ENCODE measurements around the gene GPR52. TPM values are rescaled to one million over a fixed set of nuclear protein-coding genes. Genes with fewer than 3 reads are reported as not detected.
"Not testable (repeated sequence)": the region's sequence is repeated elsewhere in the genome, so short reads cannot be mapped to it uniquely, and the experiment has no call there.

Gene GPR52, protein sequence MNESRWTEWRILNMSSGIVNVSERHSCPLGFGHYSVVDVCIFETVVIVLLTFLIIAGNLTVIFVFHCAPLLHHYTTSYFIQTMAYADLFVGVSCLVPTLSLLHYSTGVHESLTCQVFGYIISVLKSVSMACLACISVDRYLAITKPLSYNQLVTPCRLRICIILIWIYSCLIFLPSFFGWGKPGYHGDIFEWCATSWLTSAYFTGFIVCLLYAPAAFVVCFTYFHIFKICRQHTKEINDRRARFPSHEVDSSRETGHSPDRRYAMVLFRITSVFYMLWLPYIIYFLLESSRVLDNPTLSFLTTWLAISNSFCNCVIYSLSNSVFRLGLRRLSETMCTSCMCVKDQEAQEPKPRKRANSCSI
- 10 to 100 TPM in 1 of 2 donors, 1 to 10 TPM in 1; 4.4 to 15.3 TPM for total RNA-seq

DNA sequence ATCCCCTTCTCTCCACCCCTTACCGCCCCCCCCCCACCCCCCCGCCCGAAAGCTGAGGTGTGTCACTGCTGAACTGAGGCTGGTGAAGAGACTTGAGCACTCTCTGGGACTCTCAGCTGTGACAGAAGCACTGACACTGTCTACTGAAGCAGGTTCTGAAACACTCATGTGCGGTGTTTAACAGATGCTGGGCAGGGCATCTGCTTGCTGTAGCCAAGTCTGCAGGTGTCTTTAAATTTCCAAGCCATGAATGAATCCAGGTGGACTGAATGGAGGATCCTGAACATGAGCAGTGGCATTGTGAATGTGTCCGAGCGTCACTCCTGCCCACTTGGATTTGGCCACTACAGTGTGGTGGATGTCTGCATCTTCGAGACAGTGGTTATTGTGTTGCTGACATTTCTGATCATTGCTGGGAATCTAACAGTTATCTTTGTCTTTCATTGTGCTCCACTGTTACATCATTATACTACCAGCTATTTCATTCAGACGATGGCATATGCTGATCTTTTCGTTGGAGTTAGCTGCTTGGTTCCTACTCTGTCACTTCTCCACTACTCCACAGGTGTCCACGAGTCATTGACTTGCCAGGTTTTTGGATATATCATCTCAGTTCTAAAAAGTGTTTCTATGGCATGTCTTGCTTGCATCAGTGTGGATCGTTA is at the start of gene GPR52:
Gene GPR52, plus strand, starts transcription at position 99 of the 665 bp plus-strand sequence. Its CDS starts 148 bp downstream, at position 247.
- DNase-seq (ENCODE audit: low spot score) (no peak), ATAC-seq (no peak)
- Mint-ChIP-seq H3K4me1 (ENCODE audit: low read depth in 2 of 2) (peaks cover 9 to 13% of the 10 kb centered on the region in 2 donors), H3K4me3 (no peak within 1 kb of the TSS), H3K9me3 (no peaks in the 10 kb centered on the region), H3K27ac (no peak within 1 kb of the TSS), H3K36me3 (no peaks in the 10 kb centered on the region), H3K27me3 (no peaks in the 10 kb centered on the region)

DNA sequence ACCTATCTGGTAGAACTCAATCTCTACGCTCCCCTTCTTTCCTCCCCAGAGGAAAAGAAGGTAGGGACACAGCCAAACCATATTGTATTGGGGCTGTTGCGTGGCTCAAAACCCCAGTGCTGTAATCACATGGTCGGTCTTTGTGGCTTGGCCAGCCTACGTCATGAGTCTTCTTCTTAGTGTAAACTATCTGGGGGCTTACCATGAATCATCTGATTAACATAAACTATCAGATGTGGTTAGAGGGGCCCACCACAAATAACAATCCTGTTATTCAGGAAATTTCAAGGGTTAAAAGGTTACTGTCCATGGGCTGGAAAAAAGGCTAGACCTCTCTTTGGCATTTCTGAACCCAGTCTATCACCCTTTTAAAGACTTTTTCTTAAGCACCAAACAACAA is 49.5 kb upstream of the GPR52 start:
- ATAC-seq (peak; percentile 45 to 74), DNase-seq (ENCODE audit: low spot score) (no peak)
- H3K27me3 Mint-ChIP-seq = no peaks in the 10 kb centered on the region
- no peaks in the 10 kb centered on the region for H3K9me3 Mint-ChIP-seq
- H3K27ac Mint-ChIP-seq = no peak overlapping the region
- H3K36me3 Mint-ChIP-seq = no peaks in the 10 kb centered on the region
- no peak overlapping the region for H3K4me3 Mint-ChIP-seq
- peaks cover 15 to 21% of the 10 kb centered on the region in 2 donors for H3K4me1 Mint-ChIP-seq (ENCODE audit: low read depth in 2 of 2)

DNA sequence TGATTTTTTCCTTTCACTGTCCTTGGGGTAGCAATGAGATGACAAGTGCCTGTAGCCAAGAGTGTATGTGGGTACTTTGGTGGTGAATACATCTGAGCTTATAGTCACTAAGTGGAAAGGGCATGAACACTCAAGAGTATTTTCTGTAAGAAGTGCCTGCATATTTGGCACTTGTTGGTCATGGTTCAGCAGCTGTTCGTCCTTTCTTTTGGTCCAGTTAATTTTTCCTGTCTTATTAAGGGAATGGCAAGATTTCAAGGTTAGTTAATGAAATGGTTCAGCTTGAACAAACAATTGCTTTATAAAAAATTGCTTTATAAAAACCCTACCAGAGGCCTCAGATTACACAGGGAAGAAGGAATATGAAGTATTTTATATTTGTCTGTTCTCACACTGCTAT is 48.6 kb upstream of the GPR52 start:
- Mint-ChIP-seq H3K4me3 (no peak overlapping the region), H3K27me3 (no peaks in the 10 kb centered on the region), H3K27ac (no peak overlapping the region), H3K36me3 (no peaks in the 10 kb centered on the region), H3K4me1 (ENCODE audit: low read depth in 2 of 2) (peaks cover 15 to 21% of the 10 kb centered on the region in 2 donors), H3K9me3 (no peaks in the 10 kb centered on the region)
- DNase-seq (ENCODE audit: low spot score) (no peak), ATAC-seq (no peak)

DNA sequence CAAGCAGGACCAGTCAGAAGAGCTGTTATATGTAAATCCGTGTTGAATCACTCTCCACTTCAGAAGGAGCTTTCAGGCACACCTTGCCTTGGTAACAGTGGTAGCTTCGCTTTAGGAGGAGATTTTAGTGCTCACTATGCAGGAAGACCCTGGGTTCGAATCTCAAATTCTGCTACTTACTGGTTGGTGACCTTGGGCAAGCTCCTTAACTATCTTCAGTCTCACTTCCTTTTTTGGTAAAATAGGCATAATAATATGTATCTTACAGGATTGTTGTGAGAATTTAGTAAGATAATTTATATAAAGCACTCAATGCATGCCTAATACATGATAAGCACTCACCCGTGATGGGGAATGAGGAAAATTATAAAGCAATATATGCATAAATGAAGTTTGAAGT is 46.7 kb upstream of the GPR52 start:
- Mint-ChIP-seq H3K4me3 (no peak overlapping the region), H3K36me3 (no peaks in the 10 kb centered on the region), H3K9me3 (no peaks in the 10 kb centered on the region), H3K27ac (no peak overlapping the region), H3K27me3 (no peaks in the 10 kb centered on the region), H3K4me1 (ENCODE audit: low read depth in 2 of 2) (peaks cover 15 to 21% of the 10 kb centered on the region in 2 donors)
- no peak for ATAC-seq
- no peak for DNase-seq (ENCODE audit: low spot score)

DNA sequence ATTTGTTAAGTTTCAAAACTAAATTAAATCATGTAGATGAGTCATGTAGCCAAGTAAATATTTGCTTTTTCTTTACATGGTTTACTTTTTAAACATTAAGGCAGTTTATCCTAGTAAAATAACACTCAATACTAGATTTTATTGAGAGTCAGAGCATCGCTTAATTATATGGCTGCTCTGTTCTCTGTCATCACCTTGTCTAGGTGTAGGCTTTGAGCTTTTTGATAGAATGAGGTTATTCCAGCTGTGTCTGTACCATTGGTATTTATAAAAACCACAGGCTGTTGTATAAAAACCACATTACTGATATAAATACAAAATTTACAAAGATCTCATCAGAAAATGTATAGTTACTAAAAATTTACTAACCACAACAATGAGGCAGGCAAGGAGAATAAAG is 42.5 kb upstream of the GPR52 start:
- peaks cover 9 to 20% of the 10 kb centered on the region in 2 donors for H3K4me1 Mint-ChIP-seq (ENCODE audit: low read depth in 2 of 2)
- ATAC-seq = no peak
- no peak overlapping the region for H3K4me3 Mint-ChIP-seq
- no peaks in the 10 kb centered on the region for H3K36me3 Mint-ChIP-seq
- H3K9me3 Mint-ChIP-seq = no peaks in the 10 kb centered on the region
- no peaks in the 10 kb centered on the region for H3K27me3 Mint-ChIP-seq
- no peak for DNase-seq (ENCODE audit: low spot score)
- H3K27ac Mint-ChIP-seq = no peak overlapping the region

DNA sequence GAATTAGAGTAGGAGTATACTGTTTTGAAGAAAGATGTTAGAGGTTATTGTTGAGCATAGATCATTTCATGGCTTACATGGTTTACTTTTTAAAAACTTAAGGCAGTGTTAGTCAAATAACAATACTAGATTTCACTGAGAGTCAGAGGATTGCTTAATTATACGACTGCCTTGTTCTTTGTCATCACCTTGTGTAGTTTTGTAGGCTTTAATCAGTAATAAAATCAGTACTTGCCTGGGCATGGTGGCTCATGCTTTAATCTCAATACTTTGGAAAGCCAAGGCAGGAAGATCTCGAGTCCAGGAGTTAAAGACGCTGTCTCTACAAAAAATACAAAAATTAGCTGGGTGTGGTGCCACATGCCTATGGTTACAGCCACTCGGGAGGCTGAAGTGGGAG is 41.3 kb upstream of the GPR52 start:
- H3K9me3 Mint-ChIP-seq = peaks cover 3% of the 10 kb centered on the region
- peaks cover 4% of the 10 kb centered on the region for H3K36me3 Mint-ChIP-seq
- ATAC-seq (no peak), DNase-seq (ENCODE audit: low spot score) (no peak)
- peaks cover 15 to 25% of the 10 kb centered on the region in 2 donors for H3K4me1 Mint-ChIP-seq (ENCODE audit: low read depth in 2 of 2)
- no peak overlapping the region for H3K4me3 Mint-ChIP-seq
- no peak overlapping the region for H3K27ac Mint-ChIP-seq
- H3K27me3 Mint-ChIP-seq = no peaks in the 10 kb centered on the region

DNA sequence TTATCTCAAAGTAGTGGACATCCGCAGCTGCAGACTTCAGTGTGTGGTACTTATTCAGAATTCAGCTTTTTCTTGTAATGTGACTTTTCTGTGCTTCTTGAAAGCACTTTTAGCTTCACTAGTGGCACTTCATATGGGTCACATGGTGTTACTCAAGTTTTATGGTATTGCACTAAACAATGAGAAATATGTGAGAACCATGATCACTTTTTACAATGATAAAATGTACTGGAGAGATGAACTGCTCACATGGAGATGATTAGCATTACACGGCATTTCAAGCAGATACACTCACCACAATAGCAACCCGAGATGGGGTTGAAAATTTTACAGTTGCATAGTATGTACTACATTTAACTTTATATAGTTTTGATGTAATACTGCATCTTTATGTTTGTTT is 40.1 kb upstream of the GPR52 start:
- H3K4me3 Mint-ChIP-seq = no peak overlapping the region

DNA sequence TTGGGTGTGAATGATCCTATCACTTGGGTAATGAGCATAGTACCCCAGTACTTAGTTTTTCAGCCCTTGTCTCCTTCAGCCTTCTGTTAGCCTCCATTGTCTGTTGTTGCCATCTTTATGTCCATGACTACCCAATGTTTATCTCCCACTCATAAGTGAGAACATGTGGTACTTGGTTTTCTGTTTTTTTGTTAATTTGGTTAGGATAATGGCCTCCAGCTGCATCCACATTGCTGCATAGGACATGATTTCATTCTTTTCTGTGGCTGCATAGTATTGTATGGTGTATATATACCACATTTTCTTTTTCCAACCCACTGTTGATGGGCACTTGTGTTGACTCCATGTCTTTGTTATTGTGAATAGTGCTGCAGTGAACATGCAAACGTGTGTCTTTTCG is 39.6 kb upstream of the GPR52 start:
- Mint-ChIP-seq H3K36me3 (peaks cover 8% of the 10 kb centered on the region), H3K4me1 (ENCODE audit: low read depth in 2 of 2) (peaks cover 20 to 35% of the 10 kb centered on the region in 2 donors), H3K27me3 (no peaks in the 10 kb centered on the region), H3K9me3 (peaks cover 12% of the 10 kb centered on the region), H3K27ac (no peak overlapping the region), H3K4me3 (no peak overlapping the region)
- no peak for ATAC-seq
- no peak for DNase-seq (ENCODE audit: low spot score)

More for the DNA sequence above, 40.1 kb upstream of the GPR52 start:
- no peaks in the 10 kb centered on the region for H3K27me3 Mint-ChIP-seq
- peaks cover 8% of the 10 kb centered on the region for H3K36me3 Mint-ChIP-seq
- H3K27ac Mint-ChIP-seq = no peak overlapping the region
- H3K4me1 Mint-ChIP-seq (ENCODE audit: low read depth in 2 of 2) = peaks cover 25 to 35% of the 10 kb centered on the region in 2 donors
- DNase-seq (ENCODE audit: low spot score) = no peak
- ATAC-seq = no peak
- H3K9me3 Mint-ChIP-seq = peaks cover 12% of the 10 kb centered on the region

DNA sequence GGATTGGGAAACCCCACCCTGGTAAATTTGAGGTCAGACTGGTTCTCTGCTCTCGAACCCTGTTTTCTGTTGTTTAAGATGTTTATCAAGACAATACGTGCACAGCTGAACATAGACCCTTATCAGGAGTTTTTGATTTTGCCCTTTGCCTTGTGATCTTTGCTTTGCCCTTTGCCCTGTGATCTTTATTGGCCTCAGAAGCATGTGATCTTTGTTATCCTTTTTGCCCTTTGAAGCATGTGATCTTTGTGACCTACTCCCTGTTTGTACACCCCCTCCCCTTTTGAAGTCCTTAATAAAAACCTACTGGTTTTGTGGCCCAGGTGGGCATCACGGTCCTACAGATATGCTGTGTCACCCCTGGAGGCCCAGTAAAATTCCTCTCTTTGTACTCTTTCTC is 38.0 kb upstream of the GPR52 start:
- H3K4me1 Mint-ChIP-seq (ENCODE audit: low read depth in 2 of 2) = peaks cover 32 to 44% of the 10 kb centered on the region in 2 donors

DNA sequence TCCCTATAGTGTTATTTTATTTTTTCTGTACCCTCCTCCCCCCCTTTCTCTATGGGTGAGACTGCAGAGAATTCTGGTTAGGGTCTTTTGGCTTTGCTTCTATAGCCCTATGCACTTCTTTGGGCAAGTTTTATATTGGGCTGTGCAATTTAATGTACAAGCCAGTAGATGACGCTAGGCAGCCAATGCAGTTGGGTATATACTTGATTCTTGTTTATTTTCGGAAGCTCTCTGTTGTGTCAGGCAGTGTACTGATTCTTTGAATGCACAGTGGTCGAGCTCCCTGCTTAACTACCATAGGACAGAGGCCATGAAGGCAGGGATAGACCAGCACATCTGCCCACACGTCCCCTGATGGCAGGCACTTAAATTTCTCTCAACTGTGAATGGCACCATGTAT is 34.1 kb upstream of the GPR52 start:
- no peak for ATAC-seq
- Mint-ChIP-seq H3K9me3 (peaks cover 12% of the 10 kb centered on the region), H3K36me3 (peaks cover 8% of the 10 kb centered on the region), H3K4me1 (ENCODE audit: low read depth in 2 of 2) (peaks cover 29 to 34% of the 10 kb centered on the region in 2 donors), H3K4me3 (no peak overlapping the region), H3K27me3 (no peaks in the 10 kb centered on the region), H3K27ac (peak overlapping the region in 1 of 2 donors; percentile 65)
- DNase-seq (ENCODE audit: low spot score) = no peak

More for the DNA sequence above, 38.0 kb upstream of the GPR52 start:
- H3K36me3 Mint-ChIP-seq; ATAC-seq; H3K27ac Mint-ChIP-seq; H3K27me3 Mint-ChIP-seq; H3K4me3 Mint-ChIP-seq; DNase-seq (ENCODE audit: low spot score): not testable (repeated sequence)
- H3K9me3 Mint-ChIP-seq = peaks cover 12% of the 10 kb centered on the region

DNA sequence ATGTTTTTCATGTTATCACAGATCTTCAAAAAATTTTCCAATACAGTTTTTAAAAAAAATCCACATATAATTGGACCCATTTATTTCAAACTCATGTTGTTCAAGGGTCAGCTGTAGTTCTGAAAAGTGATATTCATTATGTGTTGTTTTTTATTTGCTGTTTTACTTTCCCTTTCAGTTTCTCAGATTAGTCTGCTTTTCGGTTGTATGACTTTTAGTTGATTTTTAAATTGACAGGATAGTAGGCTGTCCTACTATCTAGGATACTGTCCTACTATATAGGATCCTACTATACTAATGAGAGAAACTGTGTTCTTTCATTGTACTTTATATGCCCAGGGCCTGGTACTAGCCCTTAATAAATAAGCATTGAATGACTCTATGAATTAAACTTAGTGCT is 33.6 kb upstream of the GPR52 start:
- Mint-ChIP-seq H3K9me3 (peaks cover 12% of the 10 kb centered on the region), H3K36me3 (peaks cover 8% of the 10 kb centered on the region), H3K27me3 (no peaks in the 10 kb centered on the region), H3K4me1 (ENCODE audit: low read depth in 2 of 2) (peaks cover 29 to 31% of the 10 kb centered on the region in 2 donors), H3K4me3 (peak overlapping the region; percentile 83), H3K27ac (peak overlapping the region; percentile 44 to 65)
- DNase-seq (ENCODE audit: low spot score) (no peak), ATAC-seq (no peak)

DNA sequence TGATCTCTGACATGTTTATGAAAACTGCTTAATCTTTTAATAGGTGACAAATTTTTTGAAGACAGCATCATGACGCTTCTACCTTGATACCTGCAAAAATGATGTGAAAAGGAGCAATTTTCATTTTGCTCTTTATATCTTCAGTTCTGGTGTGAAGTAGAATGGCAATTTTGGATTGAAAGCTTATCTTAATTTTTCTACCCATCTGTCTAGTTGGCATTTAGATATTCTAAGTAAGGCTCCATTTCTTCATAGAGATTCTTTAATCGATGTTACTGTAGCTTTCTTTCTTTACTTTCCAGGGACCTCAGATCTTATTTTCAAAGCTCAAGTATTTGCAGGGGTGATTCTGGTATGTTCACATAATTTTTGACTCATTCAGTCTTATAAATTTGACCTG is 32.3 kb upstream of the GPR52 start:
- H3K4me3 Mint-ChIP-seq = no peak overlapping the region
- no peak overlapping the region for H3K27ac Mint-ChIP-seq
- H3K9me3 Mint-ChIP-seq = peaks cover 12% of the 10 kb centered on the region
- H3K4me1 Mint-ChIP-seq (ENCODE audit: low read depth in 2 of 2) = peaks cover 28 to 29% of the 10 kb centered on the region in 2 donors
- no peaks in the 10 kb centered on the region for H3K27me3 Mint-ChIP-seq
- peaks cover 8% of the 10 kb centered on the region for H3K36me3 Mint-ChIP-seq
- ATAC-seq = no peak
- DNase-seq (ENCODE audit: low spot score) = no peak

DNA sequence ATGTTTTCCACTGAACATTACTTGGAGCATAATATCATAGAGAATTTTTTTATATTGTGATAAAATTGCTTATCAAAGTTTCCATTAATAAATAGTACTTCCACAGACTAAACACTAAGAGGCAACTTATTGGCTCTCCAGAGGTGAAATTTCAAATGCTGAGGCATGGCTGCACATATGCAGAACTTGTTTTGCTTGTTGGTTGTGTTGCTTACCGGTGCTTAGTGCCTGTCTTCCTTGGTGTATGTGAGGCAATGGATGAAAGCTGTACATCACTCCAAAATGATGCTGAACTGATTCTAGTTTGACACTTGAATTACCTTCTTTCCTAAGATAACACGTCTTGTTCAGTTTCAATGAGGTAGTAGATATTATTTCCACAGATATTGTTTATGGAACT is 29.8 kb upstream of the GPR52 start:
- H3K27ac Mint-ChIP-seq = no peak overlapping the region
- H3K36me3 Mint-ChIP-seq = no peaks in the 10 kb centered on the region
- no peak overlapping the region for H3K4me3 Mint-ChIP-seq
- DNase-seq (ENCODE audit: low spot score) (no peak), ATAC-seq (no peak)
- no peaks in the 10 kb centered on the region for H3K27me3 Mint-ChIP-seq
- H3K4me1 Mint-ChIP-seq (ENCODE audit: low read depth in 2 of 2) = peaks cover 14 to 16% of the 10 kb centered on the region in 2 donors
- no peaks in the 10 kb centered on the region for H3K9me3 Mint-ChIP-seq

DNA sequence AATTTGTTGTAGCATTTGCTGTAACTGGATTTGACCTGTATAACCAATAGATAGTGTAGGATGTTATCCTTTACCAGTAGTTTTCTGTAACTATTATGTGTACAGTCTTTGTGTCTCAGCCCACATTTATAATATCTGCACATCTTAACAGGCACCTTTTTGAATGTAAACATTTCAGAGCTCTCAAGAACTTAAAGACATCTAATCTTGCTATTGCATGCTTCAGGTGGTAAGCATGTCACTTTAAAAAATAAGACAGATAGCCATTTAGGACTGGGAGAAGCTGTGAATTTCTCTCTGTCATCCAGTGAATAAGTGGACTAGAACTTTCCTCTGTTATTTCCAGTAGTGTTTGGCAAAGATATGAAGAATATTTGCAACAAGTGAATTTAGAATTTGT is 22.6 kb upstream of the GPR52 start:
- H3K36me3 Mint-ChIP-seq = no peaks in the 10 kb centered on the region
- no peak overlapping the region for H3K27ac Mint-ChIP-seq
- H3K4me3 Mint-ChIP-seq = no peak overlapping the region
- no peak for DNase-seq (ENCODE audit: low spot score)
- ATAC-seq = no peak
- no peaks in the 10 kb centered on the region for H3K27me3 Mint-ChIP-seq
- H3K9me3 Mint-ChIP-seq = no peaks in the 10 kb centered on the region
- peaks cover 11 to 18% of the 10 kb centered on the region in 2 donors for H3K4me1 Mint-ChIP-seq (ENCODE audit: low read depth in 2 of 2)
